Measurements from ENCODE around the gene CTNNA3.

- TF ChIP-seq POLR2A (IDR thresholded peaks at IDR 0.05): no peak
- TF ChIP-seq, protein P1, sequence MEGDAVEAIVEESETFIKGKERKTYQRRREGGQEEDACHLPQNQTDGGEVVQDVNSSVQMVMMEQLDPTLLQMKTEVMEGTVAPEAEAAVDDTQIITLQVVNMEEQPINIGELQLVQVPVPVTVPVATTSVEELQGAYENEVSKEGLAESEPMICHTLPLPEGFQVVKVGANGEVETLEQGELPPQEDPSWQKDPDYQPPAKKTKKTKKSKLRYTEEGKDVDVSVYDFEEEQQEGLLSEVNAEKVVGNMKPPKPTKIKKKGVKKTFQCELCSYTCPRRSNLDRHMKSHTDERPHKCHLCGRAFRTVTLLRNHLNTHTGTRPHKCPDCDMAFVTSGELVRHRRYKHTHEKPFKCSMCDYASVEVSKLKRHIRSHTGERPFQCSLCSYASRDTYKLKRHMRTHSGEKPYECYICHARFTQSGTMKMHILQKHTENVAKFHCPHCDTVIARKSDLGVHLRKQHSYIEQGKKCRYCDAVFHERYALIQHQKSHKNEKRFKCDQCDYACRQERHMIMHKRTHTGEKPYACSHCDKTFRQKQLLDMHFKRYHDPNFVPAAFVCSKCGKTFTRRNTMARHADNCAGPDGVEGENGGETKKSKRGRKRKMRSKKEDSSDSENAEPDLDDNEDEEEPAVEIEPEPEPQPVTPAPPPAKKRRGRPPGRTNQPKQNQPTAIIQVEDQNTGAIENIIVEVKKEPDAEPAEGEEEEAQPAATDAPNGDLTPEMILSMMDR (IDR thresholded peaks at IDR 0.05): peak in 4 of 6 experiments; percentile 50 to 88 (median 84)
These were observed 764.6 kb downstream of the CTNNA3 start for GRCh38 chr10:66931340-66931948.
